HEK293T (cell line): ENCODE results near the gene MAGI2.

Experiments
- FOXM1 ChIP-seq: fragments of 450-650 bp; IDR thresholded peaks from 2 replicates; pipeline ENCODE4 v1.6.1; 2017; ENCODE audit warnings: mild to moderate bottlenecking, borderline replicate concordance
- LEF1 ChIP-seq: fragments of 450-650 bp; IDR thresholded peaks from 2 replicates; pipeline ENCODE4 v1.6.1; 2017; ENCODE audit warnings: mild to moderate bottlenecking, borderline replicate concordance
- TARDBP ChIP-seq: fragments of 450-650 bp; IDR thresholded peaks from 2 replicates; pipeline ENCODE4 v1.6.1; 2016

DNA sequence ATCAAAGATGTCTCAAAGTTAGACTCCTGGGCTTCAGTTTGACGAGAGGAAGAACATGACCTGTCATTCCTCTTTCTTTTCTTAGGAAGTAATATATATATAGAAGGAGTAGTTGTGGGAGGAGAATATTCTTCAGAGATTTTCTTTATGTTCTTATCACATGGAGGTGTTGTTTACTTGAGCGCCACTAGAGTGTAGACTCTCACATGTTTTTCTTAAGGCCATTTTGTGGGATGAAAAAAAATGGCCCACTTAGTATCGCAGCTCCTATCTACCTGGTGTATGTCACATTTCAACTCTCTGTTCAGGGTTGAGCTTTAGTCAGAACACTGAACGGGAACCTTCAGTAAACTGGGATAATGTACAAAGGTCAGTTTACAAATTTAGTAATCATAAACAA, 1009.7 kb downstream of the MAGI2 start:
- TF ChIP-seq LEF1 (no peak), TARDBP (no peak), FOXM1 (no peak)
